ENCODE data around the gene KCND2.

Gene KCND2

DNA sequence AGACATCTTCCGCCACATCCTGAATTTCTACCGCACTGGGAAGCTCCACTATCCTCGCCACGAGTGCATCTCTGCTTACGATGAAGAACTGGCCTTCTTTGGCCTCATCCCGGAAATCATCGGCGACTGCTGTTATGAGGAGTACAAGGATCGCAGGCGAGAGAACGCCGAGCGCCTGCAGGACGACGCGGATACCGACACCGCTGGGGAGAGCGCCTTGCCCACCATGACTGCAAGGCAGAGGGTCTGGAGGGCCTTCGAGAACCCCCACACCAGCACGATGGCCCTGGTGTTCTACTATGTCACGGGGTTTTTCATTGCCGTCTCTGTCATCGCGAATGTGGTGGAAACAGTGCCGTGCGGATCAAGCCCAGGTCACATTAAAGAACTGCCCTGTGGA is 1.9 kb downstream of the KCND2 start:
- no peak for TF ChIP-seq CTCF (IDR thresholded peaks at IDR 0.05; ENCODE audit: insufficient read depth, low read depth, low read length, missing control alignments)
- DNase-seq (ENCODE audit: low read depth) = no peak
- H3K4me3 ChIP-seq (ENCODE audit: low read depth, low read length) = no peak overlapping the region

- no peak for TF ChIP-seq CTCF (IDR thresholded peaks at IDR 0.05; ENCODE audit: insufficient read depth, low read depth, low read length, missing control alignments)
- no peak for DNase-seq (ENCODE audit: low read depth)
- H3K4me3 ChIP-seq (ENCODE audit: low read depth, low read length) = peak overlapping the region; percentile 45
Observed at GRCh38 chr7:120276720-120277119, 3.7 kb downstream of the KCND2 start.

DNA sequence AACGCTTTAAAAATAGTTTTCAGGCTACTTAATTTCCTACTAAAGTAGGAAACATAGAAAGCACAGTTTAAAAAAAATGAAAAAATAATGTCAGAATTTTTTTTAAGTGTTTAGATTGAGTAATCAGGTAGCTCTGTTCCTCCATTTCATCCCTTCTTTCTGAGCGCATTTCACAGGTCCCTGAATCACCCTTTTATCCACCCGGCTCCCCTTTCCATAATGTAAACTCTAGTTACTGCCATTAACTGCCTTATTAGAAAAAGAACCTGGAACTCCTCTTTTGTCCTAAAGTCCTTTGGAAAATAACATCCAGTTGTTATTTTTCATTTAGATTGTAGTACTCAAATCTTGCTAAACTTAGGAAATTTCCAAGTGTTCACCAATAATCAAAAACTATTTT is 5.8 kb downstream of the KCND2 start:
- TF ChIP-seq CTCF (IDR thresholded peaks at IDR 0.05; ENCODE audit: insufficient read depth, low read depth, low read length, missing control alignments) = no peak
- H3K4me3 ChIP-seq (ENCODE audit: low read depth, low read length) = peak overlapping the region; percentile 45; the same call in 1 of the 2 replicates
- DNase-seq (ENCODE audit: low read depth) = no peak

DNA sequence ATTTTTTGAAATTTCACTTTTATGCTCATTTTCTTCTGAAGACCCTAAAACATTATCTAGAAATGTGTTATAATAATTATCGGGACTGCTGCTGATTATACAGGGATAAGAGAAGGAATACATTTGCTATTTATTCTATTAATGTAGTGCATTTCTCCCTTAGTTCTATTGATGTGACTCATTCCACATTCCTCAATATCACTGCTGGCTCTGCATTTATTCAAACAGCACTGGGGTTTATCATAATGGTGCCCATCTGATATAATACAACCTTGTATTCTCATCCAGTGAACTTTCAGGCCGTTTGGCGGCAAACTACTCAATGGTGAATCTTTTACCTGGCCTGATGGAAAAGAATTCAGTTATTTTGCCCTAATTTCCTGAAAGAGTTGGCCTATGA is 7.8 kb downstream of the KCND2 start:
- H3K4me3 ChIP-seq (ENCODE audit: low read depth, low read length) = no peak overlapping the region
- DNase-seq (ENCODE audit: low read depth) = no peak
- no peak for TF ChIP-seq CTCF (IDR thresholded peaks at IDR 0.05; ENCODE audit: insufficient read depth, low read depth, low read length, missing control alignments)

GRCh38 chr7:120293027-120293426 is 20.1 kb downstream of the KCND2 start:
- H3K4me3 ChIP-seq (ENCODE audit: low read depth, low read length) = no peak overlapping the region
- TF ChIP-seq CTCF (IDR thresholded peaks at IDR 0.05; ENCODE audit: insufficient read depth, low read depth, low read length, missing control alignments) = no peak
- DNase-seq (ENCODE audit: low read depth) = no peak

DNA sequence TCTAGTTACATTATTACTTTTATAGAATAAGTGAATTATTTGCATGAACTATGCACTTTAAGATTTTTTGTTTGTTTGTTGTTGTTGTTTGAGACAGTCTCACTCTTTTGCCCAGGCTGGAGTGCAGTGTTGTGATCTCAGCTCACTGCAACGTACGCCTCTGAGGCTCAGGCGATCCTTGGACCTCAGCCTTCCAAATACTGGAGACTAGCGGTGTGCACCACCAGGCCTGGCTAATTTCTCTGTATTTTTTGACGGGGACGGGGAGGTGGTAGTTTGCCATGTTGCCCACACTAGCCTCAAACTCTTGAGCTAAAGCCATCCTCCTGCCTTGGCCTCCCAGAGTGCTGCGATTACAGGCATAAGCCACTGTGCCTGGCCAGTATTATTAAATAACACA is 29.2 kb downstream of the KCND2 start:
- TF ChIP-seq CTCF (IDR thresholded peaks at IDR 0.05; ENCODE audit: insufficient read depth, low read depth, low read length, missing control alignments) = no peak
- no peak overlapping the region for H3K4me3 ChIP-seq (ENCODE audit: low read depth, low read length)
- DNase-seq (ENCODE audit: low read depth) = no peak

- no peak for DNase-seq (ENCODE audit: low read depth)
- TF ChIP-seq CTCF (IDR thresholded peaks at IDR 0.05; ENCODE audit: insufficient read depth, low read depth, low read length, missing control alignments) = no peak
- H3K4me3 ChIP-seq (ENCODE audit: low read depth, low read length) = no peak overlapping the region
Observed at GRCh38 chr7:120303105-120303504, 30.1 kb downstream of the KCND2 start.
